IPS-NIHi7 (cell line): ENCODE measurements around the gene MYBPC2.
A peak's percentile ranks its signal among the peaks of the same experiment; 100 is the strongest.
"Not testable (repeated sequence)": the region's sequence is repeated elsewhere in the genome, so short reads cannot be mapped to it uniquely, and the experiment has no call there.

Experiments
- DNase-seq: peaks from one replicate; pipeline ENCODE4 v3.0.0; 2012; ENCODE audit warnings: mixed read lengths; ENCODE audit errors: extremely low spot score

The MYBPC2 gene

DNA sequence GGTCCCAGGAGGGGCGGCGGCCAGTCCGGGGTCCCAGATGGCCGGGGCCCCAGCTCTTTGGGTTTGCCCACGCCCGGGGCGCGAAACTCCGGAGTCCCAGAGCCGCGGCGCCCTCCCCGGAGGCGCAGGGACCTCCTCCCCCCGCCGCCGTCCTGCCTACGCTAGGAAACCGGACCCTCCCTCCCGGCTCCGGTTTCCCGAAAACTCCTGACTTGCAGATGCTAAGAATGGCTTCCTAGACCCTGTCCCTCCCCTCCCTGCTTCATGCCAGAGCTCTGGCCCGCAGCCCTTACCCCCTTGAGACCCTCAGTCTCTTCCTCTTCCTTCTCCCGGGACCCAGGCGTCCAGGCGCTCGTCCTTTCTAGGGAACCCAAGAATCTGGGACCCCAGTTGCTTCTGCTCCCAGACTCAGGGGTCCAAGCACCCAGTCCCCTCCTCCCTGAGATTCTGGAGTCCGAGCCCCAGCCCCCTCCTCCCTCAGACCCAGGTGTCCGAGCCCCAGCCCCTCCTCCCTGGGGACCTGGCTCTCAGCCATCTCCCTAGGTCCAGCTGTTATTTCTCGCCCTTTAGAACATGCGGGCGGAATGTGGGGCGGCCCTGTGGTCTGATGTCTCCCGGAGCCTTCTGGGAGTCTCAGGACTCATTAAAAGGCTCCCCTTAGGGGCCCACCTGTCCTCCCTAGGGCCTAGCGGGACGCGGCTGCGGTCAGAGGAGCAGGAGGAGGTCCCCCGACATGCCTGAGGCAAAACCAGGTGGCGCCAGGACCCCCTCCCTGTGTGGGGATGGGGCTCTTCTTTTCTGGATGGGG lies at the start of gene MYBPC2:
TSS of gene MYBPC2 (plus strand) at position 672 of the 808 bp plus-strand sequence. CDS start at position 734, 62 bp downstream.
- peak; percentile 62 for DNase-seq

DNA sequence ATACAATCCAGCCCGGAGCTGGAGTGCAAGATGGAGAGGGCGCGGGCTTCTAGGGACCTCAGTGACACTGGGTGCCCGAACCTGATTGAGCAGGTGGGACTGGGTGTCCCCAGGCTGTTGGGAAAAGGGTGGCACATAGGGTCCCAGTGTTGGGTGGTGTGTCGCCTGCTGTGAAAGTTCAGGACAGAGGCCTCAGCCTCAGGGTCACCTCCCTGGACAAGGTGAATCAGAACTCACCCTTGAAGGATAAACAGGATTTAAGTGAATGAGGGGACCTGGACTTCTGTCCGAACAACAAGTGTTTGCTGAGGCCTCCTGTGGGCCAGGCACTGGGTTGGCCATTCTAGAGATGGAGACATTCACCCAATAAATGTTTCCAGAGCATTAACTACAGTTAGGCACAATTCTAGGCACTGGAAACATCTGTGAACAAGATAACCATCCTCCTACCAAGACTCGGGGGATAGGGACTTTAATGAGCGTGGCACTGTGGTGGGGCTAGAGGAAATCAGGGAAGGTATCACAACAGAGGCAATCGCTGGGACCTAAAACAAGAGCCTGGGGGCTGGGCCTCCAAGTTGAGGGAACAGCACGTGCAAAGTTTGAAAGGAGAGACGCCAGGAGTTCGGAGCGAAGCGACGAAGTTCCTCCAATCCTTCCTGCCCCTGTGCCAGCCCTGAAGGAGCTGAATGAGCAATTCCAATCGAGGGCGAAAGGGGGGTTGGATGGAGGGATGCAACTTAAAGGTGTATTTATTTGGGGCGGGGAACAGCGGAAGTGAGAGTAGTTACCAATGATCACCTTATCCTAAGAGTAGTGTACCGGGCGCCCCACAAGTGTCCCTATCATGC lies 49.5 kb upstream of the MYBPC2 start:
- DNase-seq, result no peak

DNA sequence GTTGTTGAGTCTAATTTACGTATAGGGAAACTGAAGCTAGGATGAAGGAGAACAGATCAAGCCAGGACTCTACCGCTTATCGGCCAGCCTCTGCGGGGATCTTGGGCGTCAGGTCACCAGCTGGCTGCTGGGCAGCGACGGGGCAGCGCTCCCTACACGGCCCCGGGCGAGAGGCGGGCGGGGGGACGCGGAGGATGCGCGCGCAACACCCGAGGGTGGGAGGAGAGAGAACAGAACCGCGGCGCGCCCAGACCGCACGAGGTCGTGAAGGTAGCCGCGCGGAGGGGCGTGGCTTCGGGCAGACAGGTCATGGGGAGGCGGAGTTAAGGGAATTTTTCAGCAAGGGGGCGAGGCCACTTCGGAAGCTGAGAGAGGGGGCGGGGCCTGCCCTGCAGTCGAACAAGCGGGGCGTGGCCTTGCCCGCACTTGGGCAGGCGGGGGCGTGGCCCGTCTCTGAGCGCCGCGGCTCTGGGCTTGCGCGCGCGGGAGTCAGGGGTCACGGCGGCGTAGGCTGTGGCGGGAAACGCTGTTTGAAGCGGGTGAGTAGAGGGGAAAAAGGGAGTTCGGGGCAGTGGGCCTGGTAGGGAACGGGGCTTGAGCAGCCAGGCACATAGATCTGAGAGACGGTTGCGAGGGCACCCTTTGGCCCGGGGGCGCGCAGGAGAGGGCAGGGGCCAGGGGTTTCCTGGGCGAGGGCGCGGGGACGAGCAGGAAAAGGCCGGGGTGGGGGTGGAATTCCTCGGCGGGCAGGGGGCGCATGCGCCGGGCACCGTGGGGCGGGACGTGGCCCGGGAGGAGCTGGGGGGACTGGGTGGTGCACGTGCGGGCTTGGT lies 48.6 kb upstream of the MYBPC2 start, which contains the start of gene POLD1:
TSS of gene POLD1 (plus strand) at position 496 of the 833 bp plus-strand sequence. CDS start 14,505 bp downstream, outside the sequence.
- peak; percentile 98 for DNase-seq

DNA sequence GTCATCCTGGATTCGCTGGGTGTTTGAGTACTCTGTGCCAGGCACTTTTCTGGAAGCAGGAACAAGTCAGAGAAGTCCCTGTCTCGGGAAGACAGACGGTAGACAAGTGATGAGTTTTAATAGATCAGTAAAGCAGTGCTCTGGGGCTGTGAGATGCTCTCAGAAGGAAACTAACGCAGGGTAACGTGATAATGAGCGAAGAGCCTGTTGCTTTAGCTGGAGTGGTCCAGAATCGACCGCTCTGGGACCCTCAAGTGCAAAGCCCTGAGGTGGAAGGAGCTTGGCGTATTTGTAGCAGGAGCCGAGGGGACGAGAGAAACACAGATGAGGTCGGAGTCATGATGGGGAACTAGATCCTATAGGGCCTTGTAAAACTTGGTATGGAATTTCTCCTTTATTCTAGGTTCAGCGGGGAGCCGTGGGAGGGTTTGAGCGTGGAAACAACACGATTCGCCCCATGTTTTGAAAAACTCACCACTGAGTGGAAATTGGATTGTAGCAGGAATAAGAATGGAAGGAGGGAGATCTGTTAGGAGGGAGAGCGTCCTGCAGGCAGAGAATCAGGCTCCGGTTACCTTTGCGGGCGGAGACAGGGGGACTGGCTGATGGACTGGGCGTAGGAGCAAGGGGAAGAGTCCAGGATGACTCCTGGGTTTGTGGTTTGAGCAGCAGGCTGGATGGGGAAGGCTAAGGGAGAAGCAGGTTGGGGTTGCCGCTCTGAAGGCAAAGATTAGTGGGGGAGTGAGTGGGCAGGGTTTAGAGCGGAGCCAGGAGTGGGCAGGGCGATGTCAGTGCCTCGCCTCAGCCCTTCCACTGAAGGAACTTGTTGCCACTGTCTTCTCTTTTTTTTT lies 47.8 kb upstream of the MYBPC2 start:
- DNase-seq, result no peak

DNA sequence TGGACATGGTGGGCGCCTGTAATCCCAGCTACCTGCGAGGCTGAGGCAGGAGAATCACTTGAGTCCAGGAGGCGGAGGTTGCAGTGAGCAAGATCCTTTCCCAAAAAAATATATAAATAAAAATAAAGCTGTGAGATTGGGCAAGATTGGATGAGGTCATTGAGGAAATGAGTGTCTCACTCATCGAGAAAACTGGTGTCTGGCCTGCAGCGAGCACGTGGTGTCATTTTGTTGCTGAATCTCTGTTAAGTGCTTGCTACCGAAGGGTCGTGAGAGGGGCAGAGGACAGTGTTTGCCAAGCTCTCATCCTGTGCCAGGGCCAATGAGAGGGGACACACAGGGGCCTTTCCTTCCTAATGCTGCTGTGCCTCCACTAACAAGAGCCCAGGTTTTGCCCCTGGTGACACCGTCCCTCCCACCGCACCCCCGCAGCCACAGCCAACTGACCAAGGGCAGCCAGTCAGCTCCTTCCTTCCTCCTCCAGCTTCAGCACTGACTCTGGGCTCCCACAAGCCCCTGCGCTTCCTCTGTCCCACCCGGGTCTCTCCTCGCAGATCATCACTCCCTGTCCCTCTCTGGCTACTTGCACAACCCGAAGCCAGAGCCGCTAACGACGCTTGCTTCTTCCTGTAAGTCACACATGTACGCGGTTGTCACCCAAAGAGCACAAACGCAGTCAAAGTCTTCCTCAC lies 45.4 kb upstream of the MYBPC2 start:
- no peak for DNase-seq

DNA sequence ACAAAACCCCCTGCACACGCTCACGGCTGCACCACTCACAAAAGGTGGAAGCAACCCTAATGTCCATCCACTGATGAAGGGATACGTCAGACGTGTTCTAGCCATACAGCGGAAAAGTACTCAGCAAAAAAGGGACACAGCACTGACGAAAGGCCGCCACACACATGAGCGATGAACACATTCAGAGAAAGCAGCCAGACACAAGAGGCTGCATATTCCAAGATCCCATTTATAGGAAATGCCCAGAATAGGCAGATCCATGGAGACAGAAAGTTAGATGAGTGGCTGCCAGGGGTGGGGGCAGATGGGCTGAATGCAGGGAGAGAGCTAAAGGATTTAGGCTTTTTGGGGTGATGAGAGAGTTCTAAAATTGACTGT lies 44.8 kb upstream of the MYBPC2 start:
- DNase-seq, result no peak

DNA sequence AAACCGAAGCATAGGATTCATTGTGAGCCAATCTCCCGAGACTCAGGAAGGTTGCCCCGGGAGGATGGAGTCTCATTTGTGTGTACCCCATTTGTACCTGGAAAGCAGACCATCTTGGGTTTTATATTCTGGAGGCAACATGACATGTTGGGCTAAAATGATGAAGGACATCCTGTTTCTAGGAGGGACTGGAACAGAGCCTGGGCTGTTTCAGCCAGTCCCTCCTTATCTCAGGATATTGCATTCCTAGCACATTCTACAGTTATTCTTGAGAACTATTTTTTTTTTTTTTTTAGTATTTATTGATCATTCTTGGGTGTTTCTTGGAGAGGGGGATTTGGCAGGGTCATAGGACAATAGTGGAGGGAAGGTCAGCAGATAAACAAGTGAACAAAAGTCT lies 42.4 kb upstream of the MYBPC2 start:
- not testable (repeated sequence) for DNase-seq

DNA sequence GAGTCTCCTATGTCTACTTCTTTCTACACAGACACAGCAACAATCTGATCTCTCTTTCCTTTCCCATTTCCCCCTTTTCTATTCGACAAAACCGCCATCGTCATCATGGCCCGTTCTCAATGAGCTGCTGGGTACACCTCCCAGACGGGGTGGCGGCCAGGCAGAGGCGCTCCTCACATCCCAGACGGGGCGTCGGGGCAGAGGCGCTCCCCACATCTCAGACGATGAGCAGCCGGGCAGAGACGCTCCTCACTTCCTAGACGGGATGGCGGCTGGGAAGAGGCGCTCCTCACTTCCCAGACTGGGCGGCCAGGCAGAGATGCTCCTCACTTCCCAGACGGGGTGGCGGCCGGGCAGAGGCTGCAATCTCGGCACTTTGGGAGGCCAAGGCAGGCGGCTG lies 41.7 kb upstream of the MYBPC2 start:
- DNase-seq, result not testable (repeated sequence)

DNA sequence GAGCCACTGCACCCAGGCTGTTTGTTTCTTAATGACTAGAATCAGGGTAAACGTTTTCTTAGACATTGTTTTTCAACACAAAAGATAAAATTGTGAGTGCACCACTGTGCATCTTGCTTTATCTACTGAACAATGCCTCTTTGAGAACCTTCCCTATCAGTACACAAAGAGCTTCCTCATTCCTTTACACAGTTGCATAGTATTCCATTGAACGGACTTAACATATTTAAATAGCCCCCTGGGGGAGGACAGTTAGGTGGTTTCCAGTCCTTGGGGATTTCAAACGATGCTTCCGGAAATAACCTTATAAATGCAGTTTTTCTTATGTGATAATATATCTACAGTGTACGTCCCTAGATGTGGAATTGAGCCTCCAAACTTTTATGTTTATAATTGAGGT lies 39.9 kb upstream of the MYBPC2 start:
- no peak for DNase-seq

DNA sequence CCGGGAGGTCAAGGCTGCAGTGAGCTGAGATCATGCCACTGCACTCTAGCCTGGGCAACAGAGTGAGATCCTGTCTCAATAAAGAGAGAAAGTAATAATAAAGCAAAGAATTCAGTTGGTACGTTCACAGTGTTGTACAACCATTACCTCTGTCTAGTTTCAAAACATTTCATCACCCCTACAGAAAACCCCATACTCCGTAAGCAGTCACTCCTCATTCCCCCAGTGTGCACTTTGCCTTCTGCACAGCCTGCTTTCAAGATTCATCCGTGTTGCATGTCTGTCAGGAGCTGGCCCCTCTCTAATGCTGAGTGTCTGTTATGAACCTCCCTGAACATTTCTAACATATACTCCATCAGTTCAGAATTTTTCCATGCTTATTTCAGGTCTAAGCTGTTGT lies 39.1 kb upstream of the MYBPC2 start:
- no peak for DNase-seq

DNA sequence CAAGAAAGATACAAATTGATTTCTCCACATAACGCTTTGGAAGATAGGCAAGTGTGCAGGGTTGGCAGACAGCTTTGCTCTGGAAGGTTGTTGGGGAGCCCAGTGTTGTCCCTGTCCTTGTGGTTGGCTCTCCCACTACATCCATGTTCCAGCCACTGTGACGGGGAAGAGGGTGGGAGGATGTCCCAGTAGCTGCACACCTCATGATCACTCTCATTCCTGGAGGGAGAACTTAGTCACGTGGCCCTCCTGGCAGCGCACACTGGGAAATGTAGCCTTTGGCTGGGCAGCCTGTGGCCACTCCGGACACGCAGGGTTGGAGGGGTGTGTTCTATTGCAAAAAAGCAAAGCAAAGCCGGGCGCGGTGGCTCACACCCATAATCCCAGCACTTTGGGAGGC lies 38.7 kb upstream of the MYBPC2 start:
- no peak for DNase-seq

DNA sequence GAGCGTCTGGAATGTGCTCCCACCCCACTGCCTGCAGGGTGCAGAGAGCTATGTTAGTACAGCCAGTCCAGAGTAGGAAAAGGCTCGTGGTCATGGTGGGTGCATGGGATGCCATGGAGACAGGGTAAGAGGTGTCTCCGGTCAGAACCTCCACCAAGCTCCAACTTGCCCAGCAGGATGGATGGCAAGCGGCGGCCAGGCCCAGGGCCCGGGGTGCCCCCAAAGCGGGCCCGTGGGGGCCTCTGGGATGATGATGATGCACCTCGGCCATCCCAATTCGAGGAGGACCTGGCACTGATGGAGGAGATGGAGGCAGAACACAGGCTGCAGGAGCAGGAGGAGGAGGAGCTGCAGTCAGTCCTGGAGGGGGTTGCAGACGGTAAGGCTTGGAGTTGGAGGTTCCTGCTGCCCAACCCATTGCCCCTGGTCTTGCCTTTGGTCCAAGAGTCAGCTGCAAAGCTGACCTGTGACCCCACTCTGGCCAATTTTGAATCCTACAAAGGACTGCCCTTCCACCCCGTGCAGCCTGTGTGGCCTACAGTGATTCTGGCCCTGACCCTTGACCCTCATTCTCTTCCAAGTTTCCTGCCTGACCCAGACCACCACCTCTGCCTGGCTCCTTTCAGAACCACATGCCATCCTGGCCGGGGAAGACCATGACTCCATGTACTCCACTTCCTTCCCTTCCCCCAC lies 33.9 kb upstream of the MYBPC2 start:
- no peak for DNase-seq

DNA sequence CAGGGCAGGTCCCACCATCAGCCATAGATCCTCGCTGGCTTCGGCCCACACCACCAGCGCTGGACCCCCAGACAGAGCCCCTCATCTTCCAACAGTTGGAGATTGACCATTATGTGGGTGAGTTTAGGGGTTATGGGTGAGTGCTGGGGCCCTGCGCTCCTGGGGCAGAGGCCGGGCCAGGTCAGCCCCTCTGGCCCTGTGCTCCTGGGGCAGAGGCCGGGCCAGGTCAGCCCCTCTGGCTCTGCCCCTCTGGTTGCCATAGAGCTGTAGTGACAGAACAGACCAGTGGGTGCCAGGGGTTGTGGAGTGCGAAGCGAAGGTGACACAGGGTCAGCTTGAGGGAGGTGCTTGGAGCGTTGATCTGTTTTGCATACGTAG lies 33.3 kb upstream of the MYBPC2 start:
- DNase-seq, result no peak

DNA sequence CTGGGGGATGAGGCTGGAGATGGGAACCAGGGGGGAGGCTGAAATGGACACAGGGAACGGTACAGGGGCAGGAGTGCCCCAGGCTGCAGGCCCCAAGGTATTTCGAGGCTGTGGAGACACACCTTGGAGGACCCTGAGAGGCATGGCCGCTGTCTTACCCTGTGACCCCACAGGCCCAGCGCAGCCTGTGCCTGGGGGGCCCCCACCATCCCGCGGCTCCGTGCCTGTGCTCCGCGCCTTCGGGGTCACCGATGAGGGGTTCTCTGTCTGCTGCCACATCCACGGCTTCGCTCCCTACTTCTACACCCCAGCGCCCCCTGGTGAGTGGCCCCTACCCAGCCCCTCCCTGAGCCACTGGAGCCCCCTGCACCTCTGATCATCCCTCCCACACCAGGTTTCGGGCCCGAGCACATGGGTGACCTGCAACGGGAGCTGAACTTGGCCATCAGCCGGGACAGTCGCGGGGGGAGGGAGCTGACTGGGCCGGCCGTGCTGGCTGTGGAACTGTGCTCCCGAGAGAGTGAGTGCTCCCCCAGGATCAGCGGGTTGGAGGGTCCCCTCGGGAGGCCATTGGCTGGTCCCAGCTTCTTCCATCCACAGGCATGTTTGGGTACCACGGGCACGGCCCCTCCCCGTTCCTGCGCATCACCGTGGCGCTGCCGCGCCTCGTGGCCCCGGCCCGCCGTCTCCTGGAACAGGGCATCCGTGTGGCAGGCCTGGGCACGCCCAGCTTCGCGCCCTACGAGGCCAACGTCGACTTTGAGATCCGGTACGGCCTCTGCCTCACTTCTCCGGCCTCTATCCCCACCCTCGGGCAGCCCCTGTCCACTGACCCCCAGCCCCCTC lies 30.9 kb upstream of the MYBPC2 start:
- no peak for DNase-seq

DNA sequence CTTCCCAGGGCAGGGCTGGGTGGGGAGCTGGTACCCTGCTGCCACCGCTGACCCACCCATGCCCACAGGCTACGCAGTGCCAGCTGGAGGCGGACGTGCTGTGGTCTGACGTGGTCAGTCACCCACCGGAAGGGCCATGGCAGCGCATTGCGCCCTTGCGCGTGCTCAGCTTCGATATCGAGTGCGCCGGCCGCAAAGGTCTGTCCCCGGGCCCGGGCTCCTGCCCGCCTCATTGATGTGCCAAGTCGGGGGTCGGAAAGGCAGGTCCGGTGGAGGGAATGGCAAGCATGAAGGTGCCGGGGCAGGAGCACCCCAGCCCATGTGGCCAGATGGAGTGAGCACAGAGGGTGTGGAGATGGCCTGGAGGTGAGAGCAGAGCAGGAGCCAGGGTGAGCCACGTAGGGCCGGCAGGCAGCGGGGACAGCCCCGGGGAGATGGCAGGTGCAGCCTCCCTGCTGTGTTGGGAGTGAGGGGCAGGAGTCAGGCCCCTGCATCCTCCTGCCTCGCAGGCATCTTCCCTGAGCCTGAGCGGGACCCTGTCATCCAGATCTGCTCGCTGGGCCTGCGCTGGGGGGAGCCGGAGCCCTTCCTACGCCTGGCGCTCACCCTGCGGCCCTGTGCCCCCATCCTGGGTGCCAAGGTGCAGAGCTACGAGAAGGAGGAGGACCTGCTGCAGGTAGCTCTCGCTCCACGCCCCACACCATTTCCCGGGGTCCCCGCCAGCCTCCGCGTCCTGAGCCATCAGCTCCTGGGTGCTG lies 30.0 kb upstream of the MYBPC2 start:
- no peak for DNase-seq

DNA sequence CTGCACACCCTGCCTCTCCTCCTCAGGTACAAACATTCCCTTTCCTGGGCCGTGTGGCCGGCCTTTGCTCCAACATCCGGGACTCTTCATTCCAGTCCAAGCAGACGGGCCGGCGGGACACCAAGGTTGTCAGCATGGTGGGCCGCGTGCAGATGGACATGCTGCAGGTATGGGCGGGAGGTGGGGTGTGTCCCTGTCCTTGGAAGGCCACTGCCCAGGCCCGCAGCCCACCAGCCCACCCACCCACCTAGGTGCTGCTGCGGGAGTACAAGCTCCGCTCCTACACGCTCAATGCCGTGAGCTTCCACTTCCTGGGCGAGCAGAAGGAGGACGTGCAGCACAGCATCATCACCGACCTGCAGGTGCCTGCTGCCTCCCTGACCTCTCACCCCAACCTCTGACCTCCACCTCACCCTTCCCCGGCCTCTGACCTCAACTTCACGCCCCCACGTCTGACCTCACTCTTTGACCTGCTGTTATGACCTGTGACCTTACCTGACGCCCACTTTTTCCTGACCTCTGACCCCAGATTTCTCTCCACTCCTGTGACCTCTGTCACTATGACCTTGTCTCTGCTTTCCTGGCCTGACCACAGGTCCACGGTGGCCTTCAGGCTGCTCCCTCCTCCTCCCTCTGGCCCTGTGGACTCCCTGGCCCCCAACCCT lies 26.4 kb upstream of the MYBPC2 start:
- DNase-seq, result no peak

DNA sequence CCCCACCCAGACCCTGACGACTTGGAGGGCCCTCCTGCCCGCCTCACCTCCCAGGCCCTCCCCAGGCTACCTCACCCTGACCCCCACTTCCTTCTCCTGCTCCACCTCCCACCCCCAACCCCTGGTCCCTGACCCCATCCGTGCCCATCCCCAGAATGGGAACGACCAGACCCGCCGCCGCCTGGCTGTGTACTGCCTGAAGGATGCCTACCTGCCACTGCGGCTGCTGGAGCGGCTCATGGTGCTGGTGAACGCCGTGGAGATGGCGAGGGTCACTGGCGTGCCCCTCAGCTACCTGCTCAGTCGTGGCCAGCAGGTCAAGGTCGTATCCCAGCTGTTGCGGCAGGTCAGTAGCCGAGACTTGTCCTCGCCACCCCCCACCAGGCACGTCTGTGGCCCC lies 25.9 kb upstream of the MYBPC2 start:
- DNase-seq, result no peak

DNA sequence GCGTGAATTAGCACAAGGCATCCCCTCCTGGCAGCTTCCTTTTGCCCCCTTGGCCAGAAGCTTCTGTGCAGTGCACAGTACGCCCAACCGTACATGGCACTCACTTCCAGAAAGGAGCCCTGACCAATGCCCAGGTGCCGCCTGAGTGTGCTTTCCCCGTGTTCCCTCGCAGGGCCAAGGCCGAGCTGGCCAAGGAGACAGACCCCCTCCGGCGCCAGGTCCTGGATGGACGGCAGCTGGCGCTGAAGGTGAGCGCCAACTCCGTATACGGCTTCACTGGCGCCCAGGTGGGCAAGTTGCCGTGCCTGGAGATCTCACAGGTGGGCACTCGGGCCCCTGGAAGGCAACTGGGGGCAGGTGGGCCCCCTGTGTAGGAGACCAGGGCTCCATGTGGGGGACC lies 23.3 kb upstream of the MYBPC2 start:
- DNase-seq, result no peak
